Measurements from ENCODE around the gene ADAM12. TPM values are rescaled to one million over a fixed set of nuclear protein-coding genes. Genes with fewer than 3 reads are reported as not detected.

The ADAM12 gene
- total RNA-seq, 1 donor from 2014 or later, result 3.7 TPM

GRCh38 chr10:126226988-126227761, 161.1 kb downstream of the ADAM12 start:
- H3K4me3 ChIP-seq, result no peak overlapping the region
- no peaks in the 10 kb centered on the region for H3K27me3 ChIP-seq
- no peaks in the 10 kb centered on the region for H3K36me3 ChIP-seq
- H3K9me3 ChIP-seq, result no peaks in the 10 kb centered on the region
- H3K4me1 ChIP-seq, result no peaks in the 10 kb centered on the region
- DNase-seq (ENCODE audit: extremely low spot score in 2 of 2), result no peak
- H3K27ac ChIP-seq, result no peak overlapping the region
- intact Hi-C loops (cut with DNase I), result no loop called here
- TF ChIP-seq POLR2AphosphoS5 (IDR thresholded peaks at IDR 0.05; ENCODE audit: insufficient read depth in 1 of 2, low read depth in 1 of 2) (no peak), POLR2A (IDR thresholded peaks at IDR 0.05) (no peak), CTCF (IDR thresholded peaks at IDR 0.05) (no peak)

- intact Hi-C loops (cut with DNase I), result no loop called here
- peak in 1 of 2 donors; percentile 83 for DNase-seq (ENCODE audit: extremely low spot score in 2 of 2)
These were observed 162.1 kb downstream of the ADAM12 start for GRCh38 chr10:126226205-126226604.

GRCh38 chr10:126225672-126226008, 162.6 kb downstream of the ADAM12 start:
- Histone ChIP-seq H3K9me3 (no peaks in the 10 kb centered on the region), H3K27ac (no peak overlapping the region), H3K4me1 (no peaks in the 10 kb centered on the region), H3K27me3 (no peaks in the 10 kb centered on the region), H3K36me3 (no peaks in the 10 kb centered on the region), H3K4me3 (no peak overlapping the region)
- intact Hi-C loops (cut with DNase I), result no loop called here
- no peak for DNase-seq (ENCODE audit: extremely low spot score in 2 of 2)
- TF ChIP-seq POLR2A (IDR thresholded peaks at IDR 0.05) (no peak), POLR2AphosphoS5 (IDR thresholded peaks at IDR 0.05; ENCODE audit: insufficient read depth in 1 of 2, low read depth in 1 of 2) (no peak)

More at GRCh38 chr10:126226205-126226604, 162.1 kb downstream of the ADAM12 start:
- H3K36me3 ChIP-seq, result no peaks in the 10 kb centered on the region
- no peaks in the 10 kb centered on the region for H3K4me1 ChIP-seq
- TF ChIP-seq CTCF (IDR thresholded peaks at IDR 0.05), result no peak
- no peak overlapping the region for H3K4me3 ChIP-seq
- no peaks in the 10 kb centered on the region for H3K27me3 ChIP-seq
- no peaks in the 10 kb centered on the region for H3K9me3 ChIP-seq
- H3K27ac ChIP-seq, result no peak overlapping the region

- H3K27me3 ChIP-seq, result no peaks in the 10 kb centered on the region
- intact Hi-C loops (cut with DNase I), result no loop called here
- H3K4me3 ChIP-seq, result no peak overlapping the region
- no peaks in the 10 kb centered on the region for H3K36me3 ChIP-seq
- H3K9me3 ChIP-seq, result no peaks in the 10 kb centered on the region
- no peak for DNase-seq (ENCODE audit: extremely low spot score in 2 of 2)
- H3K27ac ChIP-seq, result no peak overlapping the region
- H3K4me1 ChIP-seq, result no peaks in the 10 kb centered on the region
- TF ChIP-seq POLR2A (IDR thresholded peaks at IDR 0.05) (no peak), CTCF (IDR thresholded peaks at IDR 0.05) (no peak), POLR2AphosphoS5 (IDR thresholded peaks at IDR 0.05; ENCODE audit: insufficient read depth in 1 of 2, low read depth in 1 of 2) (no peak)
These were observed 163.2 kb downstream of the ADAM12 start for GRCh38 chr10:126224967-126225671.

- intact Hi-C loops (cut with DNase I), result no loop called here
- TF ChIP-seq POLR2AphosphoS5 (IDR thresholded peaks at IDR 0.05; ENCODE audit: insufficient read depth in 1 of 2, low read depth in 1 of 2) (no peak), POLR2A (IDR thresholded peaks at IDR 0.05) (no peak), CTCF (IDR thresholded peaks at IDR 0.05) (no peak)
- no peak overlapping the region for H3K27ac ChIP-seq
- no peaks in the 10 kb centered on the region for H3K4me1 ChIP-seq
- H3K36me3 ChIP-seq, result no peaks in the 10 kb centered on the region
- no peaks in the 10 kb centered on the region for H3K9me3 ChIP-seq
- no peak overlapping the region for H3K4me3 ChIP-seq
- no peaks in the 10 kb centered on the region for H3K27me3 ChIP-seq
- no peak for DNase-seq (ENCODE audit: extremely low spot score in 2 of 2)
These were observed 164.7 kb downstream of the ADAM12 start for GRCh38 chr10:126223512-126224067.
